Measurements from ENCODE around the gene CORT.
"Not testable (repeated sequence)": the region's sequence is repeated elsewhere in the genome, so short reads cannot be mapped to it uniquely, and the experiment has no call there.

DNA sequence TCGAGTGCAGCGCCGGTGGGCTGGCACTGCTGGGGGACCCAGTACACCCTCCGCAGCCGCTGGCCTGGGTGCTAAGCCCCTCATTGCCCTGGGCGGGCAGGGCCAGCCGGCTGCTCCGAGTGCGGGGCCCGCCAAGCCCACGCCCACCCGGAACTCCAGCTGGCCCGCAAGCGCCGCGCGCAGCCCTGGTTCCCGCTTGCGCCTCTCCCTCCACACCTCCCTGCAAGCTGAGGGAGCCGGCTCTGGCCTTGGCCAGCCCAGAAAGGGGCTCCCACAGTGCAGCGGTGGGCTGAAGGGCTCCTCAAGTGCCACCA lies 23.3 kb upstream of the CORT start:
- TF ChIP-seq, protein P1, sequence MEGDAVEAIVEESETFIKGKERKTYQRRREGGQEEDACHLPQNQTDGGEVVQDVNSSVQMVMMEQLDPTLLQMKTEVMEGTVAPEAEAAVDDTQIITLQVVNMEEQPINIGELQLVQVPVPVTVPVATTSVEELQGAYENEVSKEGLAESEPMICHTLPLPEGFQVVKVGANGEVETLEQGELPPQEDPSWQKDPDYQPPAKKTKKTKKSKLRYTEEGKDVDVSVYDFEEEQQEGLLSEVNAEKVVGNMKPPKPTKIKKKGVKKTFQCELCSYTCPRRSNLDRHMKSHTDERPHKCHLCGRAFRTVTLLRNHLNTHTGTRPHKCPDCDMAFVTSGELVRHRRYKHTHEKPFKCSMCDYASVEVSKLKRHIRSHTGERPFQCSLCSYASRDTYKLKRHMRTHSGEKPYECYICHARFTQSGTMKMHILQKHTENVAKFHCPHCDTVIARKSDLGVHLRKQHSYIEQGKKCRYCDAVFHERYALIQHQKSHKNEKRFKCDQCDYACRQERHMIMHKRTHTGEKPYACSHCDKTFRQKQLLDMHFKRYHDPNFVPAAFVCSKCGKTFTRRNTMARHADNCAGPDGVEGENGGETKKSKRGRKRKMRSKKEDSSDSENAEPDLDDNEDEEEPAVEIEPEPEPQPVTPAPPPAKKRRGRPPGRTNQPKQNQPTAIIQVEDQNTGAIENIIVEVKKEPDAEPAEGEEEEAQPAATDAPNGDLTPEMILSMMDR (IDR thresholded peaks at IDR 0.05): not testable (repeated sequence)
- not testable (repeated sequence) for TF ChIP-seq EZH2 (IDR thresholded peaks at IDR 0.05; ENCODE audit: borderline replicate concordance, insufficient read depth, low read depth, low read length, poor library complexity, severe bottlenecking)

Measured in B cell (primary cell).